M059J (cell line): Measurements from ENCODE around the gene COL5A2. TPM values are rescaled to one million over a fixed set of nuclear protein-coding genes. Genes with fewer than 3 reads are reported as not detected.

ENCODE experiments used
- DNase-seq: peaks from one replicate; pipeline ENCODE4 v3.0.0-alpha.2; 2012; ENCODE audit warnings: low read depth
- total RNA-seq: library from RNA; depleted of rRNA; stranded (reverse); fragments of >200 nt; shearing (Covaris generic); gene quantifications from 2 replicates; pipeline ENCODE4 v1.2.3, GENCODE V29; 2014

The COL5A2 gene
- total RNA-seq, 1 experiment from 2014 or later, result 221 TPM

DNA sequence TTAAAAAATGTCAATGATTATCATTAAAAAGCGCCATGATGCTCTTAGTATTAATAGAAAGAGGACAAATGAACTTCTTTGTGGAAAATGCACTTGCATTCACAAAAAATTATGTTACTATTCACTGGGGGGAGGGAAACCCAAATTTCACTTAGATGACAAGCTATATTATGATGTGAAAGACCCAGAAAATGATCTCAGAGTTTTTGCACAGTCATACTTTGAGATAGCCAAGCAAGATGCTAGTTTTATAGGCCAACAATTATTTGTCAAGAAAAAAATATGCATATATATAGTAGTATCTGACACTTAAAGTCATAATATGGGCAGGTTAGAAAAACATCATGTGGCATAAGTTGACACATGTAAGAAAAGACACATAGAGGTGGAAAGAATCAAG is 31.6 kb downstream of the COL5A2 start:
- no peak for DNase-seq

DNA sequence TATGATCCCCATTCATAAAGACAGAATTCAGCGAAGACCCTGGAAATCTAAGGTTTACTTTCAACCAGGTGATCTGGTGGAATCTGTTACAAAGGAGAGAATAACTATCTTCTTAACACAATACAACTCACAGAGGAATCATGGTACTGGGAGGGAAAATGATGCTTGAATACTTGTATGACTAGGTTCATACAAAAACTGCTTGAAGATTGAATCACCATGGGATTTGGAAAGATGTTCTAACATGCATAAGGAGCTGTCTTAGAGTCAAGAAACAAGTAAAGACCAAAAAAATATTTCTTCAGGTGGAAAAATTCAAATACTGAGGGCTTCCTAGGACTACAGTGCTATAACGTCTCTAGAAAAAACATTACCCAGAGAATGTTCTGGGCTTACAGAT is 32.2 kb downstream of the COL5A2 start:
- DNase-seq, result no peak

DNA sequence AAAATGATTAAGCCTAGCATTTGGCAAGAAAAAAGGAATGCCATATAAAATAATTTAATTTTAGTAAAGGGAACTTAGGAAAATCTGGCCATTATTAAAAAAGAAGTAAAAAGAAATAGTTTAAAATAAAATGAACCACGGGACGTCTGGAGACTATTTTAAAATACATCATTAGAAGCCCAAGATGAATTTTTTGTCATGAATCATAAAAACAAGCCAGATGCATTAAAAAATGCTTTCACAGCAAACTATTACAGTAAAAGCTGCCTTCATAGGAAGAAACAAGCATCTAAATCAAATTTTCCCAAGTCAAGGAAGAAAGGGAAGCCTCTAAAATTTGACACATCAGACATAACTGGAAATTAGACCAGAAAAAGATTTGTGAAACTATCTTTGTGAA is 33.0 kb downstream of the COL5A2 start:
- DNase-seq, result no peak

DNA sequence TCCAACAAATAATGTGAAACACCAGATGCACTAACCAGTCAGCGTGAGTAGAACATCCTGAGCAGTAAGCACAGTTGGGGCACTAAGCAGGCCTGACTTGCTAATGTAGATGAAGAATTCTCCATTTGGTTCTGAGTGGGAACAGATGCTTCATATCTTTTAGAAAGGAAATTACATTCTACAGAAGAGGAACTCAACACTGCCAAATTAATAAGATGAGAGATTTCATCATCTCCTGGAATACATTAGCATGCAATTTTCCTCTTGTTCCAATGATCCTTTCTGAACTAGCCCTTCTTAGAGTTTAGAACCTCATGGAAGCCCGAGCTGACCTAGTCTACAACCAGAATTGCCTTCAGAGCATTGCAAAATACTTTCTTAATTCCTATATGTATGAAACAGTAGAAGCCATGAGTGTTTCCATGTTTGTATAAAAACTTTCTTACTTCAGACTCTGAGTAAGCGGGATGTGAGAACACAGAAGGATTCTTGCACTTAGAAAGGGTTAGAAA is 34.8 kb downstream of the COL5A2 start:
- DNase-seq, result no peak

DNA sequence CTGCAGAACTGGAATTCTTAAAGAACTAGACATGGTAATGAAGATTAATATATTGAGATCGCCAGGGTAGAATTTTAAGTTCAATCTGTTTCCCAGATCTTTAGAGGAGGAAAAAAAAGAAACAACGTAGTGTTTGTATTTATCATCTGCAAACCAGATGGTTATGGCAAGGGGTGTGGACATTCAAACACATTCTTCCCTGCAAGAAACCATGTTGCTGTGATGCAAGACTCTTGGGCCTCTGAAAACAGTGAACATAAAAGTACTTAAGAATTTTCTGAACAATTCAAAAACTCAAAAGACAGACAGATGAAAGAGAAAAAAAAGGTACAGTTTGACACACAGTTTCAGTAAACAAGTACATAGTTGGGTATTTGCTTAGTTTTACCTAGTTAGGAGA is 35.6 kb downstream of the COL5A2 start:
- no peak for DNase-seq

DNA sequence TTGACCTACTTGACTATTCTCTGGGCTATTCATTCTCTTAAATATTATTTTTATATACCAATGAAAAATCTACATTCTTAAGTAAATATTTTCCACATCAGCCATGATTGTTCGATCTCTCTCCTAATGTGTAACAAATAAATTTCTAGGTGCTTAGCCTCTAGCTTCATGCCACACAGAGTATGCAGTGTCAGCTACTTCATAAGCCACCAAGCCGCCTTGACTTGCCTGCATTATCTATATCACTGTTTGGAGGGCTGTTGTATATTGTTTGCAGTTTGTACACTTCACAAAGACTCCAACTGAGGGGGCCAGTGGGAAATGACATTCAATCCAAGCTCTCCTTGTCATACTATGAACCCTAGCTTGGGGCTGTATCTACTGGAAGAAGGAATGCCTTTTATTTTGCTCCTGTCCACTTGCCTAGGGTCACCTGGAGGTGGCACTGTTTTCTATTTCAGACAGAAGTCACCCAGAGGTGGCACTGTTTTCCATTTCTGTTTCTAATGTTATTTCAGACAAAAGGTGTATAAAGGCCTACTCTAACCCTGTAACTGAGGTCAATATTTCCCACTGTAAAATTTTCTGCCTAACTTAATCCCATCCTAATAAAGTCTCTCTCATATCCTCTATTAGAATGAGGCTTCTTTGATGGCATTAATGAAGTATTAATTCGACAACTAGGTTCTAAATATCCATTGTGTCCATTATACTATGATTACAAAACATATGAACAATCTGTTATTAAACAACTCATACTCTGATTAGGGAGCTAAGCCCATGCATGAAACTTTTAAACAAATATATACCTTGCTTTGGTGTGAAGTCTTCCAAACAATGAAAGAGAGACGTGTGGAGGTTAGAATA is 36.4 kb downstream of the COL5A2 start:
- DNase-seq, result peak; percentile 64

DNA sequence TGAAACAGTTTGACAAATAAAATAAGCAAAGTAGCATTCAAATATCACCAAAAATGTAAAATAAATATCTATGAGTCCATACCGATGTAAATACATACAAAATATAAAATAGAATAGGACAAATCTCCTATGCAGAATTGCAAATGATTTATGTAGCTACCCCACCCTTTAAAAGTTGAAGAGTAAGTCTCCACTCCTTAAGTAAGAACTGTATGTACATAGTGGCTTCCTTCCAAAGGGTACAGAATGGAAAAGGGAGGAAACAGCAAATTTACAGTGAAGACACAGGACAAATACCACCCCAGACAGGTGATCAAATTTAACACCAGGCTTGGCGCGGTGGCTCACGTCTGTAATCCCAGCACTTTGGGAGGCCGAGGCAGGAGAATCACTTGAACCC is 40.8 kb downstream of the COL5A2 start:
- DNase-seq, result no peak

DNA sequence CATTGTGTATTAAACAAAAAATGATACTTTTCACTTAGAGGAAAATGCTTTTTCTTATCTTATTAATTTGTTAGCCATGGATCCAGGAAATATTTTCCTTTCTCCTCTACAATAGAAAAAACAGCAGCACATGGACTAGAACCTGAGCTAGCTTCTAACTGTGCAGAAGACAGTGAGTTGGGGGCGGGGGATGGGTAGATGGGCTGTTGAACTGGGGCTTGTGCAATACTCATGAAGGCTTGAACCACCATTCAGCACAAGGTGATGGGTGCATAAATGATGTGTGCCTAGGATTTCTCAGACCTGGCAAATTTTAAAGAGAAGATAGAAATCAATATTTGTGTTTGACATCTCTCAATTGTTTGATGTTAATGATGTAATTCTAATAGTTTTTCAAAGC is 42.0 kb downstream of the COL5A2 start:
- DNase-seq, result no peak

DNA sequence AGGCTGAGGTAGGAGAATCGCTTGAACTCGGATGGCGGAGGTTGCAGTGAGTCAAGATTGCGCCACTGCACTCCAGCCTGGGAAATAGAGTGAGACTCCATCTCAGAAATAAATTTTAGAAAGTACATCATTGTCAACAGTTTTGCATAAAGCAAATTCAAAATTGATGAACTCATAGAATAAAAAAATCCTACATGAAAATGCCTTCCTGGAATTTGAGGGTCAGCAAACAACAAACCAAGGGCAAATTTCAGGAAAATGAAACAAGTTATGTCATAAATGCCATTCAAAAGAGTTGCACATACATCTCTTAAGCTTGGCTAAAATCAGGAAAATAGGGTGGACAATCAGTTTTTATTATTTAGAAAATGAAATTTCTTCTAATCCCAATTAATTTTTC is 45.1 kb downstream of the COL5A2 start:
- DNase-seq, result no peak

DNA sequence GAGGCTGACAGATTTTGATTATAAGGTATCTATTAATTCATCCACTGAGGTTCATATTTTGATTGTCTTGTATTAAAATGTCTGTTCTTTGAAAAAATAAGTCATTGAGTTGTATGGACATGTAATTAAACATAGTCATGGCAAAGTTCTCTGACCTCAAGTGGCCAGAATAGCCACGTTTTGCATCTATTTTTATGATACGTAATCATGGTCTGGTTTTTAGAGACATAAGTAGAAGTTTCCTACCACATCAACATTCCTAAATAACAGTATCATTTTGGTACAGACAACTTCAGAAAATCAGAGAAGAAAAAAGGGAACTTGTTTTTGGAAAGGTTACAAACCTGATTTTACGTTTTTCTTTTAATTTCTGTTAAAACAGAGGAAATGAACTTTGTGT is 47.6 kb downstream of the COL5A2 start:
- peak; percentile 38 for DNase-seq

DNA sequence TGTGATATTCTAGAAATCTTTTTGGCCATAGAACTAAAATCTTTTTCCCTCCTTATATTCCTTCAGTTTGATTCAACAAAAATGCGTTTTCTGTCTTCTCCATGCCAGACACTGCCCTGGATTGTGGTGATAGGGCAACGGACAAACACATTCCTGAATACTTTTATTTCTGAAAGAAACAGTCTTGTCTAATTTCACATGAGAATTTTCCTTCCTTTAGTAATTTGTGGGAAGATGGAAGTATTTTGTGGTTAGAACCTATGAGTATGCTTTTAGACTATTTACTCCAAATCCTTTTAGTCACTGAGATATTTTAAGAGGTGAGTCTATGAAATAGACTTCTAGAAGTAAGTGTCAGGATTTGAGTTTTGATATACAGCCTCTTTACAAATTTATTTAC is 49.6 kb downstream of the COL5A2 start:
- peak; percentile 95 for DNase-seq

DNA sequence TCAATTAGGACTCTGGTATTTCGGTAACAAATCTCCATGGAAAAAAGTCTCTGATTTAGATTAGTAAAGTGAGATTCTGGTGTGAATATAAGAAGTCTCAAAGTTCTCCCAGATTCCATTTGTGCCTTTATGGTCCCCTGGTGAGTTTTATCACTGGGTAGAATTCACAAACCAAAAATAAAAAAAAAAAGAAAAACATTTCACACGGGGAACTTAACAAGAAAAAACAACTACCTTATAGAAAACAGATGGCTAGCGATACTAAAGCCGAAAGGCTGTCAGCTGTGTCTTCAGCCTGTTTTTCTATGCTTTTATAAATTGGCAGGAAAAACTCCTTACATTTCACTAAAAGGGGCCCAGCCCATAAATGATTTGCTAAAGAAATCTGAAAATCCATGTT is 50.6 kb downstream of the COL5A2 start:
- no peak for DNase-seq

DNA sequence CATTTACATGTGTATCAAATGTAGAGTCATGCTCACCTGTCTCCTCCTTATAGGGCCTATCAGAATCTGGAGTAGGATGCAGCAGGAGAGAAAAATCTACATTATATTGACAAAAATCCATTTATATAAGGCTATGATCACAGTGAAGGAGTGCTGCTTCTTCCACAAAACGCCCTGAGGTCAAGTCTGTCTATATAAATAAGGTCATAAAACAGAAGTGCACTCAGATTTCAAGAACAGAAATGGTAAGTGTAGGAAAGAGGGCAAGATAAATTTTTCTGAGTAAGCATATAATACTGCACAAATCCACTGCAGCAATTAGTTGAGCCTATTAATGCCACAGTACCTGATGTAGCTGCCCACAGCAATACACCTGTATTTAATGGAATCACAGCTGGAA is 51.8 kb downstream of the COL5A2 start:
- peak; percentile 51 for DNase-seq

DNA sequence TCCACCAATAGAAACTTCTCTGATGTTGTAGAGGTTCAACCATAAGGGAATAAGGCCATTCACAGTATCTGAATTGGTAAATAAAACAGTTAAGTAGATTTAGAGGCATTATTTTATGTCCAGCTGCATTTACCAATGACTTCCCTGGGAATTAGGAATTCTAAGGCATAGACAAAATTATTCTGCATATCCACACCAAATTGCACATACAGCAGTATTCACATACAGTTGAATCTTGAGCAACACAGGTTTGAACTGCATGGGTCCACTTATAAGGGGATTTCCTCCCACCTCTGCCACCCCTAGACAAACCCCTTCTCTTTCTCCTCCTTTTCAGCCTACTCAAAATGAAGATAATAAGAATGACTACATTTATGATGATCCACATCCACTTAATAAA is 54.4 kb downstream of the COL5A2 start:
- DNase-seq, result no peak

DNA sequence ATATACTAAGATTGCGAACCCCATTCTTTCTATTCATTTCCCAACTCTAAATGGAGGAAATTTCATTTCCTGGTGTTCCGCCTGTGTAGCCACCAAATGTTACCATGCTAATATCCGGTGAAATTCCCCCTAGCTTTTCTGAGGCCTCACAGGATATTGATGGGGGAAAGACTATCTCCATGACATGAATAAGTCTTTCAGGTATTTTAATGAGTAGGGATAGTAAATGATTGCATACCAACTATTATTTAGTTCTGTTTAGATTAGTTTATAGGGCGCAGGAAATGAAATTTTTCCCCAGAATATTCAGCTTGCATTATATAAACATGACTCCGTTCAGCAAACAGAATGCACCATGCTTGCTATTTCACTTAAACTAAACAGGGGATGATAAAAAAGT is 55.4 kb downstream of the COL5A2 start:
- DNase-seq, result peak; percentile 70

DNA sequence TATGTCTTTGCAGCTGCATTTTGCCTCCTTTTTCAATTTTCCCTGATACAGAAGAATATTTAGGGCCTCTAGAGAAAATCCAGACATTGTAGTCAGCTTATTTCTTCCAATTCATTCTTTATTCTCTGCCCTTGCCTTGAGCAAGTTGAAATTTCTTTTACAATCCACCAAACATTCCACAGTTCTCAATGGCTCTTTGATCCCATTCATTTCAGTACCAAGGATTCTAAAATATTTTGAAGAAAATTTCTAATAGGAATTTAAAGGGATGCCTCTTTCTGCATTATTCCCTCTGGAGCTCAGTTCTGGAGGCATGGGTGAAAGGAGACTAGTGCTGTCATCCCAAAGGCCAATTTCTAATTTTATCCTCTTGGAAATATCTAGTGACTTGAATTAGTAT is 61.2 kb downstream of the COL5A2 start:
- DNase-seq, result no peak

DNA sequence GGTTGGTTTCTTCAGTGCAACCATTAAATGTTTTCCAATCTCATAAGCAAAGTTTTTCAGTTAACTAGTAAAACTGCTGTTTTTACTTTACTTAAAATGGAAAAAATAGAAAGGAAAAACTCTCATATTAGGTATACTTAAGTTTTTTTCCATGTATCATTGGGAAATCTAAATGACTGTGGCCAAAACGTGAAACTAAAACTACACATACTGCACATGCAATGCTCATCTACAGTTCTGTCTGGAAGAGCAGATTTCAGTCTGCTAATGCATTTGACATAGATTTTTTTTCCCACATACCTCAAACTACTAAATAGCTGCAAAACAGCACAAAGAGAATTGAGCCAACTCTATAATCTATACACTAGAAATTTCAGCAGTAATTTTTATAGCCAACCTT is 62.6 kb downstream of the COL5A2 start:
- no peak for DNase-seq

DNA sequence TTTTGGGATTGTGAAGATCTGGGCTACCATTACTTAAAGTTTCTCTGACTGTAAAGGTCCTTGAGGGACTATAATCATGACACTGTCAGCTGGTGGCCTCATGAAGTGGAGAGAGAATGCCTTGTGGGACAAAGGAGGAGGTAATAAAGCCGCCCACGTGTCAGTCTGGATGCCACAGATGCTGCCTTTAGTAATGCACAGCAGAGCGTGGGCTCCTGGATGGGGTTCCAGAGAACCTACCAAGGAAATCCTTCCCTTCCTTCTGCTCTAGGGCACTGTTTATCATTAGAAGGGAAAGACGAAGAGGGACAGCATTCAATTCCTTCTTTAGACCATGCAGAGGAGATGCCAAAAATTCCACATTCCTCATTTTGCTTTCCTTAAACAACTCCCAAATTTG is 63.5 kb downstream of the COL5A2 start:
- no peak for DNase-seq

DNA sequence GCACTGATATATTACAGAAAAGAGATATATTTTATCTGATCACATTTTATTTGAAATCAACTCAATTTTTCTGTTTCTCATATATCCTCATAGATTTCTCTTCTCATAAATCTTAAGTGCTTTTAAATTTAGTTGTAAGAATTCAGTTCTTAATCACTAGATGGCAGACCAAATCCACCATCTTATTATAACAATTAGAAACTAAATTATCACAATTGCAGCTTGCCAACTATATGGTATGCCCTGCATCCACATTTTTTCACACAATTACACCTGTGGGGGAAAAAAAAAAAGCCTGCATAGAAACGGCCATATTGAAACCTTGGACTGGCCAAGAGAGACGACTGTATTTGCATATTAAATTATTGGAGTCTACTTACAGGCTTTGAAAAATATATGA is 64.4 kb downstream of the COL5A2 start:
- DNase-seq, result peak; percentile 55

DNA sequence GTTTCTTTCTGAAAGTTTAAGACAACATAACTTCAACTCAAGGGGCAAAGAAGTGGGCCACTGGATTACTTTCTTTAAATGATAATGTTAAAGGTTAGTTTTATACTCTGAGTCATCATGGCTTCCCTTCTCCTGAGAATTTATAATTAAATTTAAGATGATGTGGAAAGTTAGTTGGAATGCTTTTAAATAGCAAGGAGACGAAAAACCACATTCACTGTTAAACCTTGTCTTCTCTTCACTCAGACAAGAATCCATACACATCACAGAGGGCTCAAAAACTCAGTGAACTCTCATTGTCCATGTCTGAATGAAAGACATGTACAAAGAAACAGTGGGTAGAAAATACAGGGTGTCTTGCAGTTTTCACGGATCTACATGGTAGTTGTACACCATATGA is 65.6 kb downstream of the COL5A2 start:
- DNase-seq, result peak; percentile 68

DNA sequence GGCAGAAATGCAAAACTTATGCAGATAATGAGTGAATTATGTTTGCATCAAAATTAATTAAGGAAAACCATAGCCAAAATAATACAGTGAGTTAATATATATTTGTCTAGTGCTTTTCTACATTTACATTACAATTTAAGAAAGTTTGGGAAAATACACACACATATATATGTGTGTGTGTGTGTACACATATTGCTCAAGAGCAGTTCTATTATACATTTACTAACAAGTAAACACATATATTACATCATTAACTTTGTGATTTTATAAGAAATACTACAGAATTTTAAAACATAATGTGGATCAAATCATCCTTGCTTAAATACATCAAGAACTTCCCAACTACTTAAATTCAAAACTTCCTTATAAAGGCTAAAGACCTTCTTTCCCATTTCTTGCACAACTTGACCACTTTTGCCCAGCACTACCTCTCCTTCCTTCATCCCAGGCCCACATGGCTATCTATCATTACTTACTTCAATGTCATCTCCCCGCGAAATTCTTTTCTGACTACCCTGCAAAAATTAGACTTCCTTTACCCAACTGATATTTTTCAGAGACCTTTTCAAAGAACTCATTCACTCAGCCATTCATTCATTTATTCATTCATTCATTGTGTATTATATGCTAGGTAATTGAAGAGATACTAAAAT is 68.4 kb downstream of the COL5A2 start:
- no peak for DNase-seq

DNA sequence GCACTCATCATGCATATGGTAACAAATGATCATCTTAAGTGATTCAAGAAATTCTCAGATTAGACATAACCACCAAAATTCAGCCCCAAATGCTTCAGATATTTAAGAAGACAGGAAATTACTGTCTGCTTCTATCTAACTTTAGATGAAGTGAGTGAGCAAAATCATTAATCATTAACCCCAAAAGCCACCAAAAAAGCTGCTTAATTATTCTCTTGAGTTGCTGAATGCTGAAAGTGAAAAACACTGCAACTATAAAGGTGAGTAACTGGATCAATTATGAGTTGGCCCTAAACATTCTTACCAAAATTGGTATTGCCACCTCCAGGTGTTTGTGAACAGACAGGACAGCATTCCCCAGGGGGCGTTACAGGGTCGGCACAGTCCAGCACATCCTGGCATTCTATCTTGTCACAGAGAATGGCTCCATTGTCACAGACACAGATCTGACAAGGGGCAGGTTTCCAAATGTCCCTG is 69.6 kb downstream of the COL5A2 start:
- DNase-seq, result no peak

DNA sequence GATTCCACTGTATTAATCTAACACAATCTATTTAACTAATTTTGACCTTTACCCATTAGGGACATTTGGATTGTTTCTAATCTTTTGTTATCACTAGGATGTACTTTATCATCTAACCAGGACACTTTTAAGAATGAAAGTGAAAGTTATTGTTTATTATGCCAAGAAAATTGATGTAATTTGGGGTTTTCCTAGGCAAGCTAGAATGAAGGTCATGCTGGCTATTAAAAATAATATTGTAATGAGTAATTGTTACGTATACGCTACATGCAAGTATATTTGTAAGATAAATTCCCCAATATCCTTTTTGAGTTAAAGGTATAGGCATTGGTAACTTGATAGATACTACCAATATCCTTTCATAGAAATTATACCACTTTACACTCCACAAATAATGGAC is 74.6 kb downstream of the COL5A2 start:
- no peak for DNase-seq
